ENCODE results near the gene HAUS1. TPM values are rescaled to one million over a fixed set of nuclear protein-coding genes. Genes with fewer than 3 reads are reported as not detected.
A peak's percentile ranks its signal among the peaks of the same experiment; 100 is the strongest.

Gene HAUS1
- total and polyA plus RNA-seq, 2 donors (not counting 3 experiments of a cell fraction or from before 2014, with no cell fraction given) = 29.4 to 57.1 TPM

DNA sequence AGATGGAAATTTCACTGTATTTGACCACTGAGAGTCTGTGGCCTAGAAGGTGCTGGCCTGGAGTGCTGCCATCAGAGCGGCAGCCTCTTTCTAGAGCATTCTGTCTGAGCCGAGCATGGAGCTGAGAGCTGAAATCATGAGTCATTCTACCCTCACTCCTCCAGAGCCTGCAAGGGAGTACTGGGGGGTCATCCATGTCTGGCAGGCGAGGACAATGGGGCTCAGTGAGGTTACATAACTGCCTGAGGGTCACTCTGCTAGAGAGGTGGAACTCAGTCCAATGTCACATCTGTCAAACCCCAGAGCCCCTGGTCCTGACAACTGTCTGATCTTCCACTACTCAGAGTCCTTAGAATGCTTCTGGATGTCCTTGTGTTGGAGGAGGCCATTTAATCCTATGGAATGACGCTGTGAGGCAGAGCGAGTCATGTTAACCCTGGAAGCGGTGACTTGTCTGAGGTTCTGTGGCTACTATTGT lies 65.3 kb downstream of the HAUS1 start:
- intact Hi-C loops (cut with micrococcal nuclease) (no loop called here), dilution Hi-C loops (cut with MboI; ENCODE audit: extremely low pct_ligation_motif_present, low sequenced_read_pairs) (no loop called here)
- peak; percentile 23 for DNase-seq (ENCODE audit: low read depth, low spot score)
- H3K4me1 ChIP-seq (ENCODE audit: control insufficient read depth, extremely low read depth, insufficient read depth, low read length) = peaks cover 4% of the 10 kb centered on the region
- CTCF ChIA-PET = interaction anchor here (0.6 to 1.4 kb wide), 5 partner anchors 10 to 489 kb away, joined by 3 to 7 read pairs (median 3); no protein-coding TSS in a partner anchor
- no TSS peak for BruUV-seq (replicated peaks)
- H3K27ac ChIP-seq (ENCODE audit: insufficient read depth, low read depth, low read length) = no peak overlapping the region
- FAIRE-seq = peak; percentile 78
- no peak overlapping the region for H3K4me2 ChIP-seq (ENCODE audit: insufficient read depth, low read length)
- POLR2A ChIA-PET = no interaction called here
- no peaks in the 10 kb centered on the region for H3K27me3 ChIP-seq (ENCODE audit: control insufficient read depth in 2 of 2, insufficient read depth in 2 of 2, low read length in 2 of 2)
- no peaks in the 10 kb centered on the region for H3K9me3 ChIP-seq (replicated peaks; ENCODE audit: control insufficient read depth, insufficient read depth, low read length)
- H2AFZ ChIP-seq (ENCODE audit: low read depth, low read length) = peak overlapping the region; percentile 65
- no peaks in the 10 kb centered on the region for H3K36me3 ChIP-seq (ENCODE audit: control insufficient read depth in 2 of 2, extremely low read depth in 1 of 2, insufficient read depth in 2 of 2, low read length in 2 of 2)
- no peak overlapping the region for H3K4me3 ChIP-seq (replicated peaks in 1 of 3; ENCODE audit: insufficient read depth in 1 of 3, low read depth in 1 of 3, low read length in 3 of 3)
- H3K9ac ChIP-seq (replicated peaks; ENCODE audit: extremely low read depth, insufficient read depth, low read length) = no peak overlapping the region
- H4K20me1 ChIP-seq (replicated peaks; ENCODE audit: control insufficient read depth, extremely low read depth, insufficient read depth, low read length) = no peaks in the 10 kb centered on the region
- TF ChIP-seq EZH2 (IDR thresholded peaks at IDR 0.05; ENCODE audit: borderline replicate concordance, low read depth, low read length, severe bottlenecking) (no peak), FOS (IDR thresholded peaks at IDR 0.05; ENCODE audit: borderline replicate concordance, insufficient read depth, low read length) (peak; percentile 55)
- no peaks in the 10 kb centered on the region for H3K9me1 ChIP-seq (replicated peaks; ENCODE audit: control insufficient read depth, extremely low read depth, insufficient read depth, low read length)
- H3K79me2 ChIP-seq (ENCODE audit: control insufficient read depth, insufficient read depth, low read length) = peaks cover 6% of the 10 kb centered on the region

DNA sequence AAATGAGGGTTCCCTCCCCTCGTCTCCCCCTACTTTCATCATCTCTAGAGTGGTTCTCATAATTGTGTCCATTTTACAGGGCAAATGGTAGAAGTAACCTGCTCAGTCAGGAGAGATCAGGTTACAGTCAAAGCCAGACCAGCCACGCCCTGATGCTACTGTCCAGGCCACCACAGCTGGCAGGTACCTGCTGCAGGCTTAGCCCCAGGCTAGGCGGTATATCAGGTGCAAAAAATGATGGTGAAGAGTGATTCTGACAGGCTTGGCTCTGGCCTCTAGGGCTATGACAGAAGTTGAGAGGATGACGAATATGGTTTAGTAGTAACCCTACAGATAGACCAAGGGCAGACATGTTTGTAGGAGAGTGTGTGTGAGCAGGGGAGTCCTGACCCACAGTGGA lies 67.1 kb downstream of the HAUS1 start:
- no peak overlapping the region for H3K4me3 ChIP-seq (replicated peaks in 1 of 3; ENCODE audit: insufficient read depth in 1 of 3, low read depth in 1 of 3, low read length in 3 of 3)
- no peaks in the 10 kb centered on the region for H3K9me3 ChIP-seq (replicated peaks; ENCODE audit: control insufficient read depth, insufficient read depth, low read length)
- no TSS peak for BruUV-seq (replicated peaks)
- intact Hi-C loops (cut with micrococcal nuclease) = no loop called here
- no peaks in the 10 kb centered on the region for H3K27me3 ChIP-seq (ENCODE audit: control insufficient read depth in 2 of 2, insufficient read depth in 2 of 2, low read length in 2 of 2)
- dilution Hi-C loops (cut with MboI; ENCODE audit: extremely low pct_ligation_motif_present, low sequenced_read_pairs) = no loop called here
- H3K9me1 ChIP-seq (replicated peaks; ENCODE audit: control insufficient read depth, extremely low read depth, insufficient read depth, low read length) = no peaks in the 10 kb centered on the region
- H2AFZ ChIP-seq (ENCODE audit: low read depth, low read length) = no peak overlapping the region
- TF ChIP-seq FOS (IDR thresholded peaks at IDR 0.05; ENCODE audit: borderline replicate concordance, insufficient read depth, low read length) = no peak
- no peak for TF ChIP-seq GATA2 (IDR thresholded peaks at IDR 0.05; ENCODE audit: insufficient read depth, insufficient read length, low read depth, low read length)
- TF ChIP-seq, protein P1, sequence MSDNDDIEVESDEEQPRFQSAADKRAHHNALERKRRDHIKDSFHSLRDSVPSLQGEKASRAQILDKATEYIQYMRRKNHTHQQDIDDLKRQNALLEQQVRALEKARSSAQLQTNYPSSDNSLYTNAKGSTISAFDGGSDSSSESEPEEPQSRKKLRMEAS (IDR thresholded peaks at IDR 0.05; ENCODE audit: insufficient read depth, insufficient read length) = no peak
- TF ChIP-seq, protein P2, sequence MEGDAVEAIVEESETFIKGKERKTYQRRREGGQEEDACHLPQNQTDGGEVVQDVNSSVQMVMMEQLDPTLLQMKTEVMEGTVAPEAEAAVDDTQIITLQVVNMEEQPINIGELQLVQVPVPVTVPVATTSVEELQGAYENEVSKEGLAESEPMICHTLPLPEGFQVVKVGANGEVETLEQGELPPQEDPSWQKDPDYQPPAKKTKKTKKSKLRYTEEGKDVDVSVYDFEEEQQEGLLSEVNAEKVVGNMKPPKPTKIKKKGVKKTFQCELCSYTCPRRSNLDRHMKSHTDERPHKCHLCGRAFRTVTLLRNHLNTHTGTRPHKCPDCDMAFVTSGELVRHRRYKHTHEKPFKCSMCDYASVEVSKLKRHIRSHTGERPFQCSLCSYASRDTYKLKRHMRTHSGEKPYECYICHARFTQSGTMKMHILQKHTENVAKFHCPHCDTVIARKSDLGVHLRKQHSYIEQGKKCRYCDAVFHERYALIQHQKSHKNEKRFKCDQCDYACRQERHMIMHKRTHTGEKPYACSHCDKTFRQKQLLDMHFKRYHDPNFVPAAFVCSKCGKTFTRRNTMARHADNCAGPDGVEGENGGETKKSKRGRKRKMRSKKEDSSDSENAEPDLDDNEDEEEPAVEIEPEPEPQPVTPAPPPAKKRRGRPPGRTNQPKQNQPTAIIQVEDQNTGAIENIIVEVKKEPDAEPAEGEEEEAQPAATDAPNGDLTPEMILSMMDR (IDR thresholded peaks at IDR 0.05; ENCODE audit: extremely low read depth in 1 of 2, insufficient read depth in 1 of 2, low read depth in 1 of 2, low read length in 2 of 2) = no peak
- no peak overlapping the region for H3K9ac ChIP-seq (replicated peaks; ENCODE audit: extremely low read depth, insufficient read depth, low read length)
- ChIA-PET POLR2A (no interaction called here), CTCF (interaction anchor here (2.9 to 5.2 kb wide), 4 partner anchors 23 to 488 kb away, joined by 9 to 212 read pairs (median 85); partner anchors contain the start of gene LOXHD1)
- no peak for DNase-seq (ENCODE audit: low read depth, low spot score)
- H4K20me1 ChIP-seq (replicated peaks; ENCODE audit: control insufficient read depth, extremely low read depth, insufficient read depth, low read length) = no peaks in the 10 kb centered on the region
- FAIRE-seq = no peak
- no peaks in the 10 kb centered on the region for H3K36me3 ChIP-seq (ENCODE audit: control insufficient read depth in 2 of 2, extremely low read depth in 1 of 2, insufficient read depth in 2 of 2, low read length in 2 of 2)
- no peak overlapping the region for H3K27ac ChIP-seq (ENCODE audit: insufficient read depth, low read depth, low read length)
- peaks cover 24% of the 10 kb centered on the region for H3K79me2 ChIP-seq (ENCODE audit: control insufficient read depth, insufficient read depth, low read length)
- H3K4me2 ChIP-seq (ENCODE audit: insufficient read depth, low read length) = no peak overlapping the region
- H3K4me1 ChIP-seq (ENCODE audit: control insufficient read depth, extremely low read depth, insufficient read depth, low read length) = peaks cover 15% of the 10 kb centered on the region

All from endothelial cell of umbilical vein (primary cell).